Measurements from ENCODE around the gene VPS8. TPM values are rescaled to one million over a fixed set of nuclear protein-coding genes. Genes with fewer than 3 reads are reported as not detected.

Gene VPS8
- total and polyA plus RNA-seq, 9 of the 15 experiments (the other 6 are each of a cell fraction or from before 2014, with no cell fraction given) = 7.2 to 41.0 (median 28.3) TPM

- TF ChIP-seq SRSF7 (optimal IDR thresholded peaks at IDR 0.05; ENCODE audit: low read depth, low read length) = no peak
- TF ChIP-seq SP1 (CRISPR knock-in tag; IDR thresholded peaks at IDR 0.05) = 0 out of 2 replicates have a peak, but pooled peaks have one; percentile 21
- no peak for TF ChIP-seq ZNF707 (CRISPR knock-in tag; conservative IDR thresholded peaks at IDR 0.05)
- TF ChIP-seq, protein P1, sequence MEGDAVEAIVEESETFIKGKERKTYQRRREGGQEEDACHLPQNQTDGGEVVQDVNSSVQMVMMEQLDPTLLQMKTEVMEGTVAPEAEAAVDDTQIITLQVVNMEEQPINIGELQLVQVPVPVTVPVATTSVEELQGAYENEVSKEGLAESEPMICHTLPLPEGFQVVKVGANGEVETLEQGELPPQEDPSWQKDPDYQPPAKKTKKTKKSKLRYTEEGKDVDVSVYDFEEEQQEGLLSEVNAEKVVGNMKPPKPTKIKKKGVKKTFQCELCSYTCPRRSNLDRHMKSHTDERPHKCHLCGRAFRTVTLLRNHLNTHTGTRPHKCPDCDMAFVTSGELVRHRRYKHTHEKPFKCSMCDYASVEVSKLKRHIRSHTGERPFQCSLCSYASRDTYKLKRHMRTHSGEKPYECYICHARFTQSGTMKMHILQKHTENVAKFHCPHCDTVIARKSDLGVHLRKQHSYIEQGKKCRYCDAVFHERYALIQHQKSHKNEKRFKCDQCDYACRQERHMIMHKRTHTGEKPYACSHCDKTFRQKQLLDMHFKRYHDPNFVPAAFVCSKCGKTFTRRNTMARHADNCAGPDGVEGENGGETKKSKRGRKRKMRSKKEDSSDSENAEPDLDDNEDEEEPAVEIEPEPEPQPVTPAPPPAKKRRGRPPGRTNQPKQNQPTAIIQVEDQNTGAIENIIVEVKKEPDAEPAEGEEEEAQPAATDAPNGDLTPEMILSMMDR (IDR thresholded peaks at IDR 0.05 in 2 of 3, conservative IDR thresholded peaks at IDR 0.05 in 1 of 3; ENCODE audit: insufficient read depth in 2 of 3, low read depth in 1 of 3, low read length in 3 of 3) = peak; percentile 78 to 93 (median 89)
- TF ChIP-seq ZBTB49 (CRISPR knock-in tag; IDR thresholded peaks at IDR 0.05; ENCODE audit: borderline replicate concordance) = no peak
- TF ChIP-seq, protein P2, sequence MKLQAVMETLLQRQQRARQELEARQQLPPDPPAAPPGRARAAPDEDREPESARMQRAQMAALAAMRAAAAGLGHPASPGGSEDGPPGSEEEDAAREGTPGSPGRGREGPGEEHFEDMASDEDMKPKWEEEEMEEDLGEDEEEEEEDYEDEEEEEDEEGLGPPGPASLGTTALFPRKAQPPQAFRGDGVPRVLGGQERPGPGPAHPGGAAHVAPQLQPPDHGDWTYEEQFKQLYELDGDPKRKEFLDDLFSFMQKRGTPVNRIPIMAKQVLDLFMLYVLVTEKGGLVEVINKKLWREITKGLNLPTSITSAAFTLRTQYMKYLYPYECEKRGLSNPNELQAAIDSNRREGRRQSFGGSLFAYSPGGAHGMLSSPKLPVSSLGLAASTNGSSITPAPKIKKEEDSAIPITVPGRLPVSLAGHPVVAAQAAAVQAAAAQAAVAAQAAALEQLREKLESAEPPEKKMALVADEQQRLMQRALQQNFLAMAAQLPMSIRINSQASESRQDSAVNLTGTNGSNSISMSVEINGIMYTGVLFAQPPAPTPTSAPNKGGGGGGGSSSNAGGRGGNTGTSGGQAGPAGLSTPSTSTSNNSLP (IDR thresholded peaks at IDR 0.05; ENCODE audit: borderline replicate concordance, low read depth, low read length) = peak; percentile 89; the same call in 1 of the 2 replicates
- TF ChIP-seq ZFP36 (IDR thresholded peaks at IDR 0.05; ENCODE audit: low read depth, low read length, partially characterized antibody) = peak; percentile 10
- TF ChIP-seq PBX2 (CRISPR knock-in tag; IDR thresholded peaks at IDR 0.05; ENCODE audit: low read depth) = no peak
- 0 out of 2 replicates have a peak, but pooled peaks have one; percentile 25 for TF ChIP-seq PBX2 (tag; conservative IDR thresholded peaks at IDR 0.05; ENCODE audit: low read depth)
- TF ChIP-seq RAD21 (CRISPR knock-in tag; conservative IDR thresholded peaks at IDR 0.05 in 1 of 2, IDR thresholded peaks at IDR 0.05 in 1 of 2) = peak; percentile 91 to 99
- TF ChIP-seq STAG1 (CRISPR knock-in tag; IDR thresholded peaks at IDR 0.05; ENCODE audit: borderline replicate concordance) = peak; percentile 68; the same call in 1 of the 2 replicates
- TF ChIP-seq NUFIP1 (IDR thresholded peaks at IDR 0.05; ENCODE audit: partially characterized antibody) = no peak
These were observed 34.2 kb upstream of the VPS8 start (continued) for GRCh38 chr3:184777566-184778356.

Measured in K562 (cell line).